Measurements from ENCODE around the gene KLHL41. TPM values are rescaled to one million over a fixed set of nuclear protein-coding genes. Genes with fewer than 3 reads are reported as not detected.

The KLHL41 gene
- total and polyA plus RNA-seq, 2 of the 13 experiments (the other 11 are each of a cell fraction or from before 2014, with no cell fraction given) = 0.07 to 0.31 TPM

DNA sequence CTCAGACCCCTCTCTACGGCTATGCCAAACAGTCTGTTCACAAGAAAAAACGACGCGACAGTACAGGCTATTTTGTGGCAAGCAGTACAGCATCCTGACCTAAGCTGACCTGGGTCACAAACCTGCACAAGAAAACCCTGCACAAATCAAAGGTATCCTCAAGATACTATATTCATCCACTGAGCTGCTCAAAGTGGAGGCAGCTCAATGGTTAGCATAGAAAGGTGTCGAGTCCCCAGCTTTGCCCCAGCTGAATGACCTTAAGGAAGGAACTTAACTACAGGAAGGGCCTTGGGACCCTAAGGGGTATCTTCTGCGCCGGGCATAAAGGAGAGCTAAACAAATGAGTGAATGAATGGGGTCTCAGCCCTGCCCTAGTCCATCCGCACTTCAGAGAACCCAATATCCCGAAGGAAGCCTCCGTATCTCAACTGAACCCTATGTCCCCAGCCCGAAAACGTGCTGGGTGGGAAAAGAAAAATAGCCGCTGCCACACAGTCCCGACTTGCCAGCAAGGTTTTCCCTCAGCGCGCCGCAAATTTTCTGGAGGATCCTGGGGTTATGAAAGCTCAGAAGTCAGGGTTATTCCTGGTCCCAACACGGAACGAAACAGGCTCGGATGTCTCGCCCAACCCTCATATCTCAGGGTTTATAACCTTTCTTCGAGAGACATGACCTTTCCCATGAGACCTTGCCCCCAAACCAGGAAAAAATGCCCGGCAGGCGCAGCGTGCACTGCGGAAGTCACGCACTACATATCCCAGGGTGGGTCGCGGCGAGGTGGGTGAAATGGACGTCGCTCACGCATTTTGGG lies 63.9 kb downstream of the KLHL41 start, which contains the start of gene FASTKD1 (continued):
- TF ChIP-seq, protein P1, sequence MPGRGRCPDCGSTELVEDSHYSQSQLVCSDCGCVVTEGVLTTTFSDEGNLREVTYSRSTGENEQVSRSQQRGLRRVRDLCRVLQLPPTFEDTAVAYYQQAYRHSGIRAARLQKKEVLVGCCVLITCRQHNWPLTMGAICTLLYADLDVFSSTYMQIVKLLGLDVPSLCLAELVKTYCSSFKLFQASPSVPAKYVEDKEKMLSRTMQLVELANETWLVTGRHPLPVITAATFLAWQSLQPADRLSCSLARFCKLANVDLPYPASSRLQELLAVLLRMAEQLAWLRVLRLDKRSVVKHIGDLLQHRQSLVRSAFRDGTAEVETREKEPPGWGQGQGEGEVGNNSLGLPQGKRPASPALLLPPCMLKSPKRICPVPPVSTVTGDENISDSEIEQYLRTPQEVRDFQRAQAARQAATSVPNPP (CRISPR knock-in tag; IDR thresholded peaks at IDR 0.05) = 0 out of 2 replicates have a peak, but pooled peaks have one; percentile 34
- TF ChIP-seq MXI1 (IDR thresholded peaks at IDR 0.05; ENCODE audit: borderline replicate concordance, low read depth, low read length) (peak; percentile 94; the same call in 1 of the 3 replicates), PHF21A (CRISPR knock-in tag; IDR thresholded peaks at IDR 0.05) (peak; percentile 80; the same call in 1 of the 2 replicates), IRF2 (CRISPR knock-in tag; IDR thresholded peaks at IDR 0.05) (peak; percentile 99), RBM39 (IDR thresholded peaks at IDR 0.05; ENCODE audit: low read depth, low read length, poor library complexity, severe bottlenecking) (peak; percentile 61), FOXK1 (CRISPR knock-in tag; IDR thresholded peaks at IDR 0.05; ENCODE audit: borderline replicate concordance, low read depth) (peak; percentile 98), ZNF850 (CRISPR knock-in tag; conservative IDR thresholded peaks at IDR 0.05) (no peak), RFX1 (IDR thresholded peaks at IDR 0.05) (no peak), ZNF260 (CRISPR knock-in tag; IDR thresholded peaks at IDR 0.05; ENCODE audit: borderline replicate concordance, low read depth) (no peak), ZNF256 (CRISPR knock-in tag; conservative IDR thresholded peaks at IDR 0.05) (no peak), PPARG (CRISPR knock-in tag; conservative IDR thresholded peaks at IDR 0.05) (peak; percentile 88), ZSCAN20 (CRISPR knock-in tag; IDR thresholded peaks at IDR 0.05; ENCODE audit: borderline replicate concordance) (peak; percentile 73; the same call in 1 of the 2 replicates), MIER2 (CRISPR knock-in tag; IDR thresholded peaks at IDR 0.05) (peak; percentile 87), FOSL2 (CRISPR knock-in tag; IDR thresholded peaks at IDR 0.05) (peak; percentile 76), SRSF1 (optimal IDR thresholded peaks at IDR 0.05; ENCODE audit: low read depth, low read length) (no peak), CENPT (CRISPR knock-in tag; IDR thresholded peaks at IDR 0.05; ENCODE audit: low read depth) (0 out of 2 replicates have a peak, but pooled peaks have one; percentile 37)
- TF ChIP-seq, protein P2, sequence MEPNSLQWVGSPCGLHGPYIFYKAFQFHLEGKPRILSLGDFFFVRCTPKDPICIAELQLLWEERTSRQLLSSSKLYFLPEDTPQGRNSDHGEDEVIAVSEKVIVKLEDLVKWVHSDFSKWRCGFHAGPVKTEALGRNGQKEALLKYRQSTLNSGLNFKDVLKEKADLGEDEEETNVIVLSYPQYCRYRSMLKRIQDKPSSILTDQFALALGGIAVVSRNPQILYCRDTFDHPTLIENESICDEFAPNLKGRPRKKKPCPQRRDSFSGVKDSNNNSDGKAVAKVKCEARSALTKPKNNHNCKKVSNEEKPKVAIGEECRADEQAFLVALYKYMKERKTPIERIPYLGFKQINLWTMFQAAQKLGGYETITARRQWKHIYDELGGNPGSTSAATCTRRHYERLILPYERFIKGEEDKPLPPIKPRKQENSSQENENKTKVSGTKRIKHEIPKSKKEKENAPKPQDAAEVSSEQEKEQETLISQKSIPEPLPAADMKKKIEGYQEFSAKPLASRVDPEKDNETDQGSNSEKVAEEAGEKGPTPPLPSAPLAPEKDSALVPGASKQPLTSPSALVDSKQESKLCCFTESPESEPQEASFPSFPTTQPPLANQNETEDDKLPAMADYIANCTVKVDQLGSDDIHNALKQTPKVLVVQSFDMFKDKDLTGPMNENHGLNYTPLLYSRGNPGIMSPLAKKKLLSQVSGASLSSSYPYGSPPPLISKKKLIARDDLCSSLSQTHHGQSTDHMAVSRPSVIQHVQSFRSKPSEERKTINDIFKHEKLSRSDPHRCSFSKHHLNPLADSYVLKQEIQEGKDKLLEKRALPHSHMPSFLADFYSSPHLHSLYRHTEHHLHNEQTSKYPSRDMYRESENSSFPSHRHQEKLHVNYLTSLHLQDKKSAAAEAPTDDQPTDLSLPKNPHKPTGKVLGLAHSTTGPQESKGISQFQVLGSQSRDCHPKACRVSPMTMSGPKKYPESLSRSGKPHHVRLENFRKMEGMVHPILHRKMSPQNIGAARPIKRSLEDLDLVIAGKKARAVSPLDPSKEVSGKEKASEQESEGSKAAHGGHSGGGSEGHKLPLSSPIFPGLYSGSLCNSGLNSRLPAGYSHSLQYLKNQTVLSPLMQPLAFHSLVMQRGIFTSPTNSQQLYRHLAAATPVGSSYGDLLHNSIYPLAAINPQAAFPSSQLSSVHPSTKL (CRISPR knock-in tag; IDR thresholded peaks at IDR 0.05) = peak; percentile 96
- TF ChIP-seq, protein P3, sequence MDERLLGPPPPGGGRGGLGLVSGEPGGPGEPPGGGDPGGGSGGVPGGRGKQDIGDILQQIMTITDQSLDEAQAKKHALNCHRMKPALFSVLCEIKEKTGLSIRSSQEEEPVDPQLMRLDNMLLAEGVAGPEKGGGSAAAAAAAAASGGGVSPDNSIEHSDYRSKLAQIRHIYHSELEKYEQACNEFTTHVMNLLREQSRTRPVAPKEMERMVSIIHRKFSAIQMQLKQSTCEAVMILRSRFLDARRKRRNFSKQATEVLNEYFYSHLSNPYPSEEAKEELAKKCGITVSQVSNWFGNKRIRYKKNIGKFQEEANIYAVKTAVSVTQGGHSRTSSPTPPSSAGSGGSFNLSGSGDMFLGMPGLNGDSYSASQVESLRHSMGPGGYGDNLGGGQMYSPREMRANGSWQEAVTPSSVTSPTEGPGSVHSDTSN (CRISPR knock-in tag; IDR thresholded peaks at IDR 0.05) = peak; percentile 36; the same call in 1 of the 2 replicates
- TF ChIP-seq, protein P4, sequence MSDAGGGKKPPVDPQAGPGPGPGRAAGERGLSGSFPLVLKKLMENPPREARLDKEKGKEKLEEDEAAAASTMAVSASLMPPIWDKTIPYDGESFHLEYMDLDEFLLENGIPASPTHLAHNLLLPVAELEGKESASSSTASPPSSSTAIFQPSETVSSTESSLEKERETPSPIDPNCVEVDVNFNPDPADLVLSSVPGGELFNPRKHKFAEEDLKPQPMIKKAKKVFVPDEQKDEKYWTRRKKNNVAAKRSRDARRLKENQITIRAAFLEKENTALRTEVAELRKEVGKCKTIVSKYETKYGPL (CRISPR knock-in tag; IDR thresholded peaks at IDR 0.05) = no peak
- TF ChIP-seq, protein P5, sequence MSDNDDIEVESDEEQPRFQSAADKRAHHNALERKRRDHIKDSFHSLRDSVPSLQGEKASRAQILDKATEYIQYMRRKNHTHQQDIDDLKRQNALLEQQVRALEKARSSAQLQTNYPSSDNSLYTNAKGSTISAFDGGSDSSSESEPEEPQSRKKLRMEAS (IDR thresholded peaks at IDR 0.05) = peak; percentile 94
- TF ChIP-seq, protein P6, sequence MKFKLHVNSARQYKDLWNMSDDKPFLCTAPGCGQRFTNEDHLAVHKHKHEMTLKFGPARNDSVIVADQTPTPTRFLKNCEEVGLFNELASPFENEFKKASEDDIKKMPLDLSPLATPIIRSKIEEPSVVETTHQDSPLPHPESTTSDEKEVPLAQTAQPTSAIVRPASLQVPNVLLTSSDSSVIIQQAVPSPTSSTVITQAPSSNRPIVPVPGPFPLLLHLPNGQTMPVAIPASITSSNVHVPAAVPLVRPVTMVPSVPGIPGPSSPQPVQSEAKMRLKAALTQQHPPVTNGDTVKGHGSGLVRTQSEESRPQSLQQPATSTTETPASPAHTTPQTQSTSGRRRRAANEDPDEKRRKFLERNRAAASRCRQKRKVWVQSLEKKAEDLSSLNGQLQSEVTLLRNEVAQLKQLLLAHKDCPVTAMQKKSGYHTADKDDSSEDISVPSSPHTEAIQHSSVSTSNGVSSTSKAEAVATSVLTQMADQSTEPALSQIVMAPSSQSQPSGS (CRISPR knock-in tag; IDR thresholded peaks at IDR 0.05) = peak; percentile 90

Measured in HepG2 (cell line).